Uterus (tissue), 2 donors: ENCODE data around the gene SMOC2.

Source experiments
- CTCF ChIP-seq, 4 experiments: fragments of 200-600 bp in 2 of 4; fragments of 450-650 bp in 2 of 4; sonication (generic) in 2 of 4; IDR thresholded peaks; one replicate each; pipeline ENCODE4 v1.5.1; 2016 to 2019; ENCODE audit warnings: antibody characterized with exemption in 4 of 4, mild to moderate bottlenecking in 2 of 4, moderate library complexity in 1 of 4
- POLR2A ChIP-seq, 2 donors: fragments of 450-650 bp; IDR thresholded peaks; one replicate each; pipeline ENCODE4 v1.6.1; 2016; ENCODE audit warnings: antibody characterized with exemption in 2 of 2, mild to moderate bottlenecking in 1 of 2, moderate library complexity in 1 of 2

GRCh38 chr6:168507730-168508129, 66.7 kb downstream of the SMOC2 start:
- TF ChIP-seq CTCF (IDR thresholded peaks at IDR 0.05) = no peak
- no peak for TF ChIP-seq POLR2A (IDR thresholded peaks at IDR 0.05)
